Nephron (organoid): ENCODE data around the gene C19orf85.
"Not testable (repeated sequence)": the region's sequence is repeated elsewhere in the genome, so short reads cannot be mapped to it uniquely, and the experiment has no call there.

Experiments
- H3K27ac Mint-ChIP-seq, 3 experiments: 2 replicates each; pipeline ENCODE4 v1.8.0; 2020; ENCODE audit warnings: mixed read lengths in 3 of 3, mild to moderate bottlenecking in 2 of 3, moderate library complexity in 1 of 3
- H3K27me3 Mint-ChIP-seq: 2 replicates; pipeline ENCODE4 v1.8.0; 2021; ENCODE audit warnings: low read depth, mild to moderate bottlenecking, moderate library complexity, mixed read lengths
- H3K36me3 Mint-ChIP-seq: 2 replicates; pipeline ENCODE4 v1.8.0; 2020; ENCODE audit warnings: low read depth, mixed read lengths
- H3K4me1 Mint-ChIP-seq: 2 replicates; pipeline ENCODE4 v1.8.0; 2020; ENCODE audit warnings: mixed read lengths
- H3K4me3 Mint-ChIP-seq, 3 experiments: 2 replicates each; pipeline ENCODE4 v1.8.0; 2020; ENCODE audit warnings: mild to moderate bottlenecking in 3 of 3, mixed read lengths in 3 of 3, moderate library complexity in 2 of 3
- H3K9me3 Mint-ChIP-seq: 2 replicates; pipeline ENCODE4 v1.8.0; 2020; ENCODE audit warnings: mixed read lengths
- CTCF ChIP-seq, 3 experiments: fragments of 200-600 bp; sonication (generic); IDR thresholded peaks; one replicate each; pipeline ENCODE4 v1.5.0; 2021; ENCODE audit warnings: antibody characterized with exemption in 3 of 3; ENCODE audit not compliant: unreplicated experiment in 3 of 3

The C19orf85 gene

DNA sequence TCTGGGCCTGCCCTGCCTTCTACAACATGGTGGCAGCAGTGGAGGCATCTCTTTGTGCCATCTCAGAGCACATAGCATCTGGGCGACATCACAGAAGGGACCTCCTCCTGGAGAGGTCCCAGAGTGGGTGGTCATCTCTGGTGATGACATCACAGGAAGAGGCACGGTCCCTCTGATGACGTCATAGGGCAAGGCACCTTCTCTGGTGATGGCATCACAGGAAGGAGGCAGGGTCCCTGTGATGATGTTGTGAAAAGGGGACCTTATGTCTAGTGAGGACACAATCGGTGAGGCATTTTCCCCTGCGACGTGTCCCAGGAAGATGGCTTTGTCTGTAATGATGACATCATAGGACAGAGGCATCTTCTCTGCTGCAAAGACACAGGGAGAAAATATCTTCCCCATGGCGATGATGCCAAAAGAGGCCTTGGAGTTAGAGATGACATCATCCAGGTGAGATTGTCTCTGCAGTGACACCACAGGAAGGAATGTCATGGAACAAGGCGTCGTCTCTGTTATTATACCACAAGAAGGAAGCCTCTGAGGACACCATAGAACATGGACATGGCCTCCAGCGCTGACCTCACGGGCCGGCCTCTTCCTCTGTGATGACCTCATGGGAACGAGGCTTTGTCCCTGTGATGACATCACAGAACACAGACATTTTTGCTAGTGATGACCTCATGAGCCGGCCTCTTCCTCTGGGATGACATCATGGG lies 32.2 kb downstream of the C19orf85 start:
- peaks cover 2% of the 10 kb centered on the region for H3K4me1 Mint-ChIP-seq
- peaks cover 13% of the 10 kb centered on the region for H3K27me3 Mint-ChIP-seq
- no peaks in the 10 kb centered on the region for H3K36me3 Mint-ChIP-seq
- no peak overlapping the region for H3K27ac Mint-ChIP-seq
- no peak for TF ChIP-seq CTCF (IDR thresholded peaks at IDR 0.05; ENCODE audit: unreplicated experiment in 3 of 3)
- H3K9me3 Mint-ChIP-seq: no peaks in the 10 kb centered on the region
- no peak overlapping the region for H3K4me3 Mint-ChIP-seq

DNA sequence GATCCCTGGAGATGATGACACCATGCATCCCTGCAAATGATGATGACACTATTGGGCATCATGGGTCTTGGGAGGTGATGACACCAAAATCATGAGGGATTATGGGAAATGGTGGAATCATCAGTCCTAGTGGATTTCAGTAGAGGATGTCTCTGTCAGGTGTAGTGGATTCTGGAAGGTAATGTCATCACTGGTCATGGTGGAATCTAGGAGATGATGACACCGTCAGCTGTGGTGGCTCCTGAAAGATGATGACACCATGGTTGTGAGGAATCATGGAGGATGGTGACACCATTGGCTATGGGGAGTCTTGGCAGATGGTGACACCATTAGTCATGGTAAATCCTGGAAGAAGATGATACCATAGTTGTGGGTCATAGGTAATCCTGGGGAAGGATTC lies 33.4 kb downstream of the C19orf85 start:
- H3K27me3 Mint-ChIP-seq: peaks cover 3% of the 10 kb centered on the region
- H3K36me3 Mint-ChIP-seq: no peaks in the 10 kb centered on the region
- no peaks in the 10 kb centered on the region for H3K9me3 Mint-ChIP-seq
- no peak overlapping the region for H3K27ac Mint-ChIP-seq
- TF ChIP-seq CTCF (IDR thresholded peaks at IDR 0.05; ENCODE audit: unreplicated experiment in 3 of 3): no peak
- no peaks in the 10 kb centered on the region for H3K4me1 Mint-ChIP-seq
- H3K4me3 Mint-ChIP-seq: no peak overlapping the region

- H3K27ac Mint-ChIP-seq: no peak overlapping the region
- H3K36me3 Mint-ChIP-seq: no peaks in the 10 kb centered on the region
- TF ChIP-seq CTCF (IDR thresholded peaks at IDR 0.05; ENCODE audit: unreplicated experiment in 3 of 3): no peak
- no peak overlapping the region for H3K4me3 Mint-ChIP-seq
- no peaks in the 10 kb centered on the region for H3K9me3 Mint-ChIP-seq
- peaks cover 16% of the 10 kb centered on the region for H3K27me3 Mint-ChIP-seq
- H3K4me1 Mint-ChIP-seq: no peaks in the 10 kb centered on the region
Measured at GRCh38 chr19:55426042-55426441, 38.5 kb downstream of the C19orf85 start.

GRCh38 chr19:55424518-55424917 lies 40.0 kb downstream of the C19orf85 start:
- Mint-ChIP-seq H3K4me1 (no peaks in the 10 kb centered on the region), H3K4me3 (no peak overlapping the region), H3K9me3 (no peaks in the 10 kb centered on the region), H3K27ac (no peak overlapping the region), H3K36me3 (no peaks in the 10 kb centered on the region), H3K27me3 (peaks cover 23% of the 10 kb centered on the region)
- TF ChIP-seq CTCF (IDR thresholded peaks at IDR 0.05; ENCODE audit: unreplicated experiment in 3 of 3): no peak

GRCh38 chr19:55423225-55424005 lies 41.1 kb downstream of the C19orf85 start:
- Mint-ChIP-seq H3K4me3 (no peak overlapping the region), H3K9me3 (no peaks in the 10 kb centered on the region), H3K4me1 (no peaks in the 10 kb centered on the region), H3K36me3 (no peaks in the 10 kb centered on the region), H3K27me3 (peaks cover 23% of the 10 kb centered on the region), H3K27ac (no peak overlapping the region)
- TF ChIP-seq CTCF (IDR thresholded peaks at IDR 0.05; ENCODE audit: unreplicated experiment in 3 of 3): no peak

- not testable (repeated sequence) for H3K4me3 Mint-ChIP-seq, H3K9me3 Mint-ChIP-seq, H3K4me1 Mint-ChIP-seq, H3K36me3 Mint-ChIP-seq, H3K27ac Mint-ChIP-seq
- H3K27me3 Mint-ChIP-seq: peaks cover 31% of the 10 kb centered on the region
Measured at GRCh38 chr19:55421281-55421680, 43.3 kb downstream of the C19orf85 start.
